Cerebellar nuclear complex (tissue), 1 donor: ENCODE measurements around the gene ZNF497.

ENCODE experiments used
- DNase-seq, 2 experiments: peaks; one replicate each; lab custom pipeline; 2025; lab: John Stamatoyannopoulos, UW

ZNF497 gene

GRCh38 chr19:58367698-58368454 is 5.3 kb upstream of the ZNF497 start:
- DNase-seq, result no peak

- DNase-seq, result no peak
Observed at GRCh38 chr19:58366585-58367430, 4.3 kb upstream of the ZNF497 start.

GRCh38 chr19:58364146-58364545 is 1.6 kb upstream of the ZNF497 start:
- DNase-seq, result no peak

- DNase-seq, result no peak
Observed at GRCh38 chr19:58361900-58362271, 665 bp downstream of the ZNF497 start.

GRCh38 chr19:58357481-58358145 is 4.9 kb downstream of the ZNF497 start:
- DNase-seq, result no peak

GRCh38 chr19:58356766-58357480 is 5.6 kb downstream of the ZNF497 start:
- no peak for DNase-seq

- no peak for DNase-seq
Observed at GRCh38 chr19:58355908-58356765, 6.4 kb downstream of the ZNF497 start.

- no peak for DNase-seq
Observed at GRCh38 chr19:58355215-58355796, 7.2 kb downstream of the ZNF497 start.

GRCh38 chr19:58354478-58355030 is 8.0 kb downstream of the ZNF497 start:
- DNase-seq, result no peak

- no peak for DNase-seq
Observed at GRCh38 chr19:58353717-58354477, 8.7 kb downstream of the ZNF497 start.

GRCh38 chr19:58352760-58353671 is 9.5 kb downstream of the ZNF497 start, which contains the start of gene A1BG:
Gene A1BG, minus strand, starts transcription at chr19:58353492. Its CDS starts 55 bp downstream, at chr19:58353437.
- DNase-seq, result no peak

GRCh38 chr19:58351990-58352755 is 10.4 kb downstream of the ZNF497 start:
- no peak for DNase-seq

GRCh38 chr19:58351558-58351878 is 11.0 kb downstream of the ZNF497 start:
- DNase-seq, result no peak

GRCh38 chr19:58350871-58351557 is 11.5 kb downstream of the ZNF497 start:
- no peak for DNase-seq

GRCh38 chr19:58350001-58350861 is 12.3 kb downstream of the ZNF497 start:
- no peak for DNase-seq

- DNase-seq, result no peak
Observed at GRCh38 chr19:58349590-58349989, 13.0 kb downstream of the ZNF497 start.
